GM19238 (cell line): ENCODE data around the gene OR9G4.

Experiments
- DNase-seq: peaks from one replicate; pipeline ENCODE4 v3.0.0; 2011; ENCODE audit warnings: low spot score; ENCODE audit not compliant: insufficient read length

The OR9G4 gene

DNA sequence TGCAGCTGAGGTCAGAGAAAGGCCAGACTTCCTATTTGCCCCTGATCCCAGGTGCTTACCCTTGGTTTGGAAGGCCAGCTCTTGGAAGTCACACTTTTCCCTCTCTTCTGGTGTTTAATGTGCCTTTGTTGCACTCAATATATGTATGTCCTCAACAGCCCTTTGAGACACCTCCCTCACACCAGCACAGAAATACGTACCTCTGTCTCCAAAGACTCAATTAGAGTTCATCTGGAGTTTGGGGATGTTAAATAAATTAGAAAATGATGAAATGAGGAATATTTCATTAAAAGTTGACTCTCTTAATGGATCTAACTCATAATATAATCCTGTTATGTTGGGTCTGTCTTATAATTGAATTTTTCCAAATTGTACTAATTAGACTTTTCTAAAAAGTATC, at the start of gene OR9G4:
Gene OR9G4, minus strand, starts transcription at position 101 of the 400 bp plus-strand sequence. CDS start 4,931 bp downstream, outside the sequence.
- no peak for DNase-seq

DNA sequence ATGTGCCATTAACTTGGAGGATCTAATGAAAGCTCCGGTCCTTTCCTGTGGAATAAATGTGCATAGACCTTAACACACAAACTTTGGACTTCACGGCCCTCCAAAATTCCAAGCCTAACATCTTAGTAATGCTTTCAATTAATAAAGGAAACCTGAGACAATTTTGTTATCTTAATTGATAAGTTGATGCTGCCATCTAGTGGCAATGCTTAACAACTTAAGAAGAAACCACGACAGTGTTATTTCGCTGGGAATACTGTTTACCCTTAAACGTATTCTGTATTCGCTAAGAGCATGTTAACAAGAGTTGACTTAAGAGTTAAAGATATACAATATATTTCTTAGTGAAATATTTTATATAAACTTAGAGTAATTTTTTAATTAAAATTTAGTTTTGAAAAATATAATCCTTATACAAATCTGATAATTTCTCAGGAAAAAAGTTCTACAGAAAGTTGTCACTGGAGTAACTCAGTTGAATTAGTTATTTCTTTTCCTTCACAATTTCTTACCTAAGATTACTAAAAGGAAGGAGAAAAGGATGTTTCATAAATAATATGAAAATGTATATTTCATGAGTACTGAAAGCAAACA, 35.0 kb upstream of the OR9G4 start:
- no peak for DNase-seq

DNA sequence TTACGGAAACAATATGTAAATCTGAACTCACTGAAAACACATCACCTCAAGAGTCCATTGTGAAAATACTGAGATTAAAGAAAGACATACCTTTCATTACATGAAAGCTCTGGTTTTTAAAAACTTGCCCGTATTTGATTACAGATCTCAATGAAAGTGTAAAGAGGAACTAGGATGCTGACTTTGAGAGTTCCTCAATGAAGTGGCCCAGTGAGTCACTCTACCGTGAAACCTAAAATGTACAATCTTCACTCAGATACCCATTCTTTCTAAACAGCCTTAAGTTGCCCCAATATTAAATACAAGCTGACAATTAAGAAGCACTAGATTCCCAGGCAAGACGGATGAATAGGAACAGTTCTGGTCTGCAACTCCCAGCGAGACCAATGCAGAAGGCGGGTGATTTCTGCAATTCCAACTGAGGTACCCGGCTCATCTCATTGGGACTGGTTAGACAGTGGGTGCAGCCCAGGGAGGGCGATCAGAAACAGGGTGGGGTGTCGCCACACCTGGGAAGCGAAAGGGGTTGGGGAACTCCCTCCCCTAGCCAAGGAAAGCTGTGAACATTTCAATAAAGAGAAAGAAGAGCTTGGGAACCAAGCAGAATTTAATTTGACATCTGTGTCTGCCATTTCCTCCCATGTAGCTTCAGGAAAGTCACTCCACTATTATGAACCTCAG, 33.8 kb upstream of the OR9G4 start:
- no peak for DNase-seq

DNA sequence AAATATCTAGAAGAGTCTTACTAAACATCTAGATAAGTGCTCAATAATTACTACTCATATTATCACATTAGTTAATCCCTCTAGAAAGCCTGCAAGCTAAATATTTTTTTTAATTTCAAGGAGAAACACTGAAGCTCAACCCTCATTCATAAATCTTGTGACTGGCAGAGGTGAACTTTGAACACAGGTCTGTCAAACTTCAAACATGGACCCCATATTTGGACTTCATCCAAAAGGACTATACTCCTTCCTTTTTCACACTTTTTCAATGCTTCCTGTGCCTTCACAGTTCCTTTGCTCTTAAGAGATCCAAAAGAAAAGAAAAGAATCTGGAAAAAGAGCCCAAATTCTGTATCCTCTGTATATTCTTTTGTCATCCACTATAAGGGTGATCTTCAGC, 28.3 kb upstream of the OR9G4 start:
- DNase-seq, result no peak

DNA sequence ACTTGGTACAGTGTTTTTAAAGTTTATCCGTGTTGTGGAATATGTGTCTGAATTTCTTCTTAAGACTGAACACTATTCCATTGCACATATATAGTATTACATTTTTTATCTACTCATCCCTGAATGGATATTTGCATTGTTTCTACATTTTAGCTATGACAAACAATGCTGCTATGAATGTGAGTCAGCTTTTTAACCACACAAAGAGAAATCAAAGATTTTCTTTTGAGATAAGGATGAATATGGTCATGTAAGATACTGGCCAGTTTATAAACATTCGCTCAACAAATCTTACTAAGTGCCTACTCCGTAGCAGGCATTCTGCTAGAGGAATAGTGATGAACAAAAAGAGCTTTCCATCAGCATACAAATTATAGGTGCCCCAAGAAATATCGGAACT, 16.5 kb upstream of the OR9G4 start:
- DNase-seq, result no peak

- no peak for DNase-seq
Observed at GRCh38 chr11:56751480-56751879, 3.0 kb upstream of the OR9G4 start.

- no peak for DNase-seq
Observed at GRCh38 chr11:56750190-56750589, 1.7 kb upstream of the OR9G4 start.

DNA sequence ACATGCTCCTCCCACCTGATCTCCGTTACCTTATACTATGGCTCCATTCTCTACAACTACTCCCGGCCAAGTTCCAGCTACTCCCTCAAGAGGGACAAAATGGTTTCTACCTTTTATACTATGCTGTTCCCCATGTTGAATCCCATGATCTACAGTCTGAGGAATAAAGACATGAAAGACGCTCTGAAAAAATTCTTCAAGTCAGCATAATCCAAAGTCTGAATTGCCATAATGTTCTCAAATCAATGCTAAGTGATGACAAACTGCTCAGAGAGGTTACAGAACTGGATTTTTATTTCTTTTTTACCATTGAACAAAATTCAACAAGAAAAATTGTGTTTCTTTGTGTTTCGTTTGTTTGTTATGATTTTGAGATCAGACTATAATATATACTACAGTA, 7.6 kb downstream of the OR9G4 start:
- no peak for DNase-seq

GRCh38 chr11:56740107-56740506, 8.4 kb downstream of the OR9G4 start:
- no peak for DNase-seq

GRCh38 chr11:56720513-56720912, 28.0 kb downstream of the OR9G4 start:
- DNase-seq, result no peak

GRCh38 chr11:56716379-56716854, 32.1 kb downstream of the OR9G4 start:
- no peak for DNase-seq

- DNase-seq, result no peak
Observed at GRCh38 chr11:56714206-56714605, 34.3 kb downstream of the OR9G4 start.

DNA sequence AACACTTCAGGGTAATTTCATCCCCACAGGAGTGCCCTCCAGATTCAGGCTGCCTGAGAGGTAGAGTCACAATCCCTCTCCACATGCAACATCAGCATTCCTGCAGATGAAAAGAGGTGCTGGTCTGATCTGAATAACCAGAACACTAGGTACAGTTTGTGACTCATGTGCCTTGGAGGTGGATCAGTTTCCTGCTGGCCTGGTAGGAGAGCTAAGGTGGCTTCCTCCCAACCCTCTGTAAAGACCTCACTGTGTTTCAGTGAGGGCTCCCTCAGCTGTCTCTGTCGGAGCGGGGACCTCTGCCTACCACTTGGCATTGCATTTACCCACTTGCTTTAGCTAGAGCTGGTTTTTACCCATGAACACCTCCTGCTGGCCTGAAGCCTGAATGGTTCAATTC, 42.0 kb downstream of the OR9G4 start:
- DNase-seq, result no peak

- DNase-seq, result no peak
Observed at GRCh38 chr11:56705784-56706396, 42.6 kb downstream of the OR9G4 start.

GRCh38 chr11:56700914-56701485, 47.5 kb downstream of the OR9G4 start:
- no peak for DNase-seq

DNA sequence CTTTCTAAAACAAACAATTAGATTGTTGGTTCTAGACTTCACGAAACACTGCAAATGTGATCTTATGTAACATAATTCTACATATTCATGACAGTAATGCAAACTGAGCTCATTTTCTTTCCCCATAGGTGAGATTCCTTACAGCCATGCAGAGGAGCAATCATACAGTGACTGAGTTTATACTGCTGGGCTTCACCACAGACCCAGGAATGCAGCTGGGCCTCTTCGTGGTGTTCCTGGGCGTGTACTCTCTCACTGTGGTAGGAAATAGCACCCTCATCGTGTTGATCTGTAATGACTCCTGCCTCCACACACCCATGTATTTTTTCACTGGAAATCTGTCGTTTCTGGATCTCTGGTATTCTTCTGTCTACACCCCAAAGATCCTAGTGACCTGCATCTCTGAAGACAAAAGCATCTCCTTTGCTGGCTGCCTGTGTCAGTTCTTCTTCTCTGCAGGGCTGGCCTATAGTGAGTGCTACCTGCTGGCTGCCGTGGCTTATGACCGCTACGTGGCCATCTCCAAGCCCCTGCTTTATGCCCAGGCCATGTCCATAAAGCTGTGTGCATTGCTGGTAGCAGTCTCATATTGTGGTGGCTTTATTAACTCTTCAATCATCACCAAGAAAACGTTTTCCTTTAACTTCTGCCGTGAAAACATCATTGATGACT, 48.1 kb downstream of the OR9G4 start:
- no peak for DNase-seq

GRCh38 chr11:56698795-56699194, 49.7 kb downstream of the OR9G4 start, which contains the start of gene OR9G1:
OR9G1 (plus strand) TSS chr11:56699095; CDS start chr11:56700388, 1,293 bp downstream.
- no peak for DNase-seq

DNA sequence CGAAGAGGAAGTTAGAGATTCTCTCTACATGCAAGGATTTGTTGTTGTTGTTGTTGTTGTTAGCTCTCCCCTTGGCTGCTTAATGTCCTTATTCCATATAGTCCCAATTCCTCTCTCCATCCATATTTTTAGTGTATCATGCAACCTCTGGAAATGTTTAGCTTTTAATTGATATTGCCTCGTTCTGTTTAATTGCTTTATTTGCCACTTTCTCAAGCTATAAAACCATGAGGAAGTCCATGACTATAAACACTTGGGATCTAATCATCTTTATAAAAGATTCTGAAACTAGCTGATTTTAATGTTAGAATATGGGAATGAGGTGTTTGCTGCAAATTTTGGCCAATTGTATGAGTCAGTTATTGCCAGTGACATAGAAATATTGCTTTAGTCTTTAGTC, 55.1 kb downstream of the OR9G4 start:
- no peak for DNase-seq
